B cell (primary cell): ENCODE results near the gene PRKCG. TPM values are rescaled to one million over a fixed set of nuclear protein-coding genes. Genes with fewer than 3 reads are reported as not detected.
A peak's percentile ranks its signal among the peaks of the same experiment; 100 is the strongest.

ENCODE experiments used
- ATAC-seq: fragments of 200-7000 bp; cut with Tn5 transposase; one replicate; pipeline ENCODE4 v1.10.0; 2021; ENCODE audit warnings: low read depth, mild to moderate bottlenecking, moderate number of reproducible peaks, moderate library complexity
- CTCF ChIA-PET: fragments of 350-600 bp; sonication (Branson Sonifier 250); formaldehyde crosslinking; loops from one replicate; lab custom pipeline; 2021; ENCODE audit warnings: antibody characterized with exemption, inconsistent platforms; lab: Charles Lee
- POLR2A ChIA-PET: fragments of 350-600 bp; sonication (Branson Sonifier 250); formaldehyde crosslinking; loops from one replicate; lab custom pipeline; 2021; ENCODE audit warnings: antibody characterized with exemption; lab: Charles Lee
- DNase-seq: peaks from one replicate; pipeline ENCODE4 v3.0.0; 2013
- H2AFZ ChIP-seq: 2 replicates; pipeline ENCODE4 v1.6.1; 2012; ENCODE audit warnings: mild to moderate bottlenecking, low read depth, low read length; ENCODE audit not compliant: insufficient read depth, poor library complexity, severe bottlenecking
- H3K27ac ChIP-seq, 2 donors: 1 replicate in 1 of 2; 2 replicates in 1 of 2; pipeline ENCODE4 v1.5.1; 2012 to 2013; ENCODE audit warnings: low read length in 2 of 2, mild to moderate bottlenecking in 2 of 2, moderate library complexity in 1 of 2
- H3K27me3 ChIP-seq, 4 experiments: fragments of 200-600 bp in 1 of 4; sonication (generic) in 1 of 4; replicated peaks in 1 of 4; 1 replicate in 2 of 4; 2 replicates in 2 of 4; pipeline versions ENCODE4 v1.6.1 to v1.7.0; 2013 to 2016; ENCODE audit warnings: low read length in 3 of 4, mild to moderate bottlenecking in 2 of 4, mixed read lengths in 1 of 4, moderate library complexity in 1 of 4; ENCODE audit not compliant: insufficient read depth in 4 of 4, control insufficient read depth in 3 of 4; ENCODE audit errors: control extremely low read depth in 1 of 4
- H3K36me3 ChIP-seq, 2 experiments: replicated peaks in 1 of 2; 1 replicate in 1 of 2; 2 replicates in 1 of 2; pipeline versions ENCODE4 v1.6.1 to v1.7.1; 2013; ENCODE audit warnings: low read length in 1 of 2; ENCODE audit not compliant: insufficient read depth in 2 of 2, control insufficient read depth in 1 of 2; ENCODE audit errors: control extremely low read depth in 1 of 2, extremely low read depth in 1 of 2
- H3K4me1 ChIP-seq, 2 donors: fragments of 200-600 bp in 1 of 2; sonication (generic) in 1 of 2; 1 replicate in 1 of 2; 2 replicates in 1 of 2; pipeline versions ENCODE4 v1.5.1 to v1.6.1; 2013 to 2017; ENCODE audit warnings: low read length in 2 of 2; ENCODE audit not compliant: control insufficient read depth in 2 of 2, insufficient read depth in 2 of 2
- H3K4me2 ChIP-seq: replicated peaks from 2 replicates; pipeline ENCODE3; 2012; ENCODE audit warnings: mild to moderate bottlenecking, low read depth, low read length; ENCODE audit not compliant: poor library complexity, severe bottlenecking
- H3K4me3 ChIP-seq, 5 experiments: fragments of 200-600 bp in 1 of 5; sonication (generic) in 1 of 5; 1 replicate in 3 of 5; 2 replicates in 2 of 5; pipeline versions ENCODE4 v1.5.1 to v1.7.0; 2011 to 2016; ENCODE audit warnings: low read length in 4 of 5, mild to moderate bottlenecking in 4 of 5, low read depth in 2 of 5, control low read depth in 1 of 5, moderate library complexity in 1 of 5; ENCODE audit not compliant: insufficient read depth in 1 of 5; ENCODE audit errors: control extremely low read depth in 1 of 5, extremely low read depth in 1 of 5
- H3K79me2 ChIP-seq: fragments of 200-600 bp; sonication (generic); one replicate; pipeline ENCODE4 v1.6.0; 2016; ENCODE audit warnings: low read length; ENCODE audit not compliant: control insufficient read depth, insufficient read depth
- H3K9ac ChIP-seq: fragments of 200-600 bp; sonication (generic); 2 replicates; pipeline ENCODE4 v1.6.1; 2017; ENCODE audit warnings: mild to moderate bottlenecking, low read length, moderate library complexity
- H3K9me3 ChIP-seq, 3 donors: one replicate each; pipeline versions ENCODE4 v1.6.1 to v1.7.1; 2013; ENCODE audit warnings: low read length in 2 of 3; ENCODE audit not compliant: control insufficient read depth in 2 of 3, insufficient read depth in 1 of 3; ENCODE audit errors: control extremely low read depth in 1 of 3
- H4K20me1 ChIP-seq: 2 replicates; pipeline ENCODE4 v1.6.0; 2012; ENCODE audit warnings: mild to moderate bottlenecking, low read length; ENCODE audit not compliant: insufficient read depth, control insufficient read depth, poor library complexity, severe bottlenecking
- H3K27ac Mint-ChIP-seq: one replicate; pipeline ENCODE4 v1.8.0; 2021; ENCODE audit warnings: mixed read lengths
- H3K27me3 Mint-ChIP-seq: one replicate; pipeline ENCODE4 v1.8.0; 2021; ENCODE audit warnings: mixed read lengths
- H3K4me1 Mint-ChIP-seq: one replicate; pipeline ENCODE4 v1.8.0; 2021; ENCODE audit warnings: mixed read lengths
- H3K4me3 Mint-ChIP-seq: one replicate; pipeline ENCODE4 v1.8.0; 2021; ENCODE audit warnings: mixed read lengths
- H3K9me3 Mint-ChIP-seq: one replicate; pipeline ENCODE4 v1.8.0; 2022; ENCODE audit warnings: mixed read lengths; ENCODE audit not compliant: insufficient read depth
- CTCF ChIP-seq: fragments of 200-600 bp; IDR thresholded peaks from one replicate; pipeline ENCODE4 v1.8.0; 2022; ENCODE audit warnings: antibody characterized with exemption, mild to moderate bottlenecking
- EZH2 ChIP-seq: IDR thresholded peaks from 2 replicates; pipeline ENCODE4 v1.6.1; 2012; ENCODE audit warnings: borderline replicate concordance, low read depth, mild to moderate bottlenecking, moderate library complexity, low read length; ENCODE audit not compliant: insufficient read depth, poor library complexity, severe bottlenecking
- WGBS: methylation state at CpG from one replicate; pipeline ENCODE4 v1.1.5; 2013; ENCODE audit warnings: missing lambda C conversion rate; ENCODE audit not compliant: insufficient coverage; 5-methylcytosine and 5-hydroxymethylcytosine counted together
- intact Hi-C: fragments of 100-400 bp; cut with micrococcal nuclease; formaldehyde crosslinking; loops from one replicate; pipeline ENCODE4 v1.10.0; 2022
- polyA plus RNA-seq: library from polyadenylated mRNA; depleted of rRNA; stranded (reverse); fragments of >200 nt; gene quantifications from 2 replicates; pipeline ENCODE4 v1.2.3, GENCODE V29; 2012
- total RNA-seq, 2 donors: library from RNA; stranded (reverse); fragments of 120-200 nt in 1 of 2; gene quantifications; 1 replicate in 1 of 2; 2 replicates in 1 of 2; pipeline versions ENCODE4 v1.2.3 to v1.2.4, GENCODE V29; 2013 to 2022

Gene PRKCG
- total and polyA plus RNA-seq, 2 donors (not counting 1 experiment from before 2014, with no cell fraction given) = 0.31 TPM; not detected in 1

- ChIA-PET CTCF (no interaction called here), POLR2A (no interaction called here)
- Histone ChIP-seq H2AFZ (no peak overlapping the region), H4K20me1 (no peaks in the 10 kb centered on the region), H3K27ac (no peak overlapping the region), H3K27me3 (peaks cover 0 to 32% (median 12%) of the 10 kb centered on the region in 4 experiments), H3K79me2 (no peaks in the 10 kb centered on the region), H3K4me2 (no peak overlapping the region), H3K9me3 (peaks cover 0 to 37% (median 0%) of the 10 kb centered on the region in 3 donors), H3K4me1 (peaks cover 0 to 5% of the 10 kb centered on the region in 2 donors), H3K4me3 (no peak overlapping the region), H3K9ac (no peak overlapping the region), H3K36me3 (no peaks in the 10 kb centered on the region)
- intact Hi-C loops = no loop called here
- peaks cover 7% of the 10 kb centered on the region for H3K9me3 Mint-ChIP-seq
- no peaks in the 10 kb centered on the region for H3K4me1 Mint-ChIP-seq
- no peak overlapping the region for H3K27ac Mint-ChIP-seq
- 13% methylated on average over 15 of the region's 16 CpGs for WGBS
- TF ChIP-seq EZH2 (no peak), CTCF (no peak)
- no peak for ATAC-seq
- no peak for DNase-seq
- H3K27me3 Mint-ChIP-seq = peaks cover 43% of the 10 kb centered on the region
- no peak overlapping the region for H3K4me3 Mint-ChIP-seq
These were observed 16.2 kb downstream of the PRKCG start for GRCh38 chr19:53898166-53898565.

GRCh38 chr19:53898636-53899341 is 16.8 kb downstream of the PRKCG start:
- Mint-ChIP-seq H3K4me1 (no peaks in the 10 kb centered on the region), H3K27ac (no peak overlapping the region), H3K9me3 (peaks cover 7% of the 10 kb centered on the region), H3K27me3 (peaks cover 43% of the 10 kb centered on the region), H3K4me3 (no peak overlapping the region)
- Histone ChIP-seq H3K27ac (no peak overlapping the region), H3K27me3 (peaks cover 0 to 30% (median 12%) of the 10 kb centered on the region in 4 experiments), H3K4me2 (peak overlapping the region; percentile 22), H2AFZ (no peak overlapping the region), H3K9ac (no peak overlapping the region), H4K20me1 (no peaks in the 10 kb centered on the region), H3K9me3 (peaks cover 0 to 37% (median 0%) of the 10 kb centered on the region in 3 donors), H3K4me3 (no peak overlapping the region), H3K79me2 (no peaks in the 10 kb centered on the region), H3K4me1 (peaks cover 0 to 5% of the 10 kb centered on the region in 2 donors), H3K36me3 (no peaks in the 10 kb centered on the region)
- POLR2A ChIA-PET = no interaction called here
- ATAC-seq = no peak
- intact Hi-C loops = no loop called here
- WGBS = 13% methylated on average over 36 of the region's 42 CpGs
- CTCF ChIA-PET = no interaction called here
- no peak for TF ChIP-seq EZH2
- TF ChIP-seq CTCF = no peak
- DNase-seq = no peak
